ENCODE data around the gene ELOVL5.
"Not testable (repeated sequence)": the region's sequence is repeated elsewhere in the genome, so short reads cannot be mapped to it uniquely, and the experiment has no call there.

The ELOVL5 gene

DNA sequence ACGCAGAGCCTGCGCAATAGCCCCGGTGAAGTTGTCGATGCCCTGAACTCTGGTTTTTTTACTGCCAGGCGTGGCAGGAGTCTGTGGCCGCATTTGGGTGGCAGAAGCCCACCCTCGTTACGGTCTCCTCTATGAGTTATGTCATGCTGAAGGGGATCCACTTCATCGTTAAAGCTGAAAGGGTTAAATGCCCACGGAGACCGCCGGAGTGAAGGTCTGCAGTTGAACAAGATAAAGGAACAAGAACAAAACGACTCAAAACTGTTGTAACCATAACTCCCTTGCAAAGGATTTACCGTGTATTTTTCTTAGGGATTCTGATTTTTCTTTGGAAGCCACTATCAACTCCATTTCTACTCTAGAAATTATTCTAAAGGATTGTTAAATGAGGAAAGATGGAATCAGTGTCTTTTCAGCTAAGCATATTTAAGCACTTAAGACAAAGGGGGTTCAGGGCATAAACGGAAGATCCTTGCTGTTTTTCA lies 501 bp upstream of the ELOVL5 start:
- H3K36me3 ChIP-seq, result no peaks in the 10 kb centered on the region
- H3K9me3 ChIP-seq, result no peaks in the 10 kb centered on the region
- peak overlapping the region; percentile 96 to 100 for H3K27ac ChIP-seq
- H3K27me3 ChIP-seq, result no peaks in the 10 kb centered on the region
- TF ChIP-seq, protein P1, sequence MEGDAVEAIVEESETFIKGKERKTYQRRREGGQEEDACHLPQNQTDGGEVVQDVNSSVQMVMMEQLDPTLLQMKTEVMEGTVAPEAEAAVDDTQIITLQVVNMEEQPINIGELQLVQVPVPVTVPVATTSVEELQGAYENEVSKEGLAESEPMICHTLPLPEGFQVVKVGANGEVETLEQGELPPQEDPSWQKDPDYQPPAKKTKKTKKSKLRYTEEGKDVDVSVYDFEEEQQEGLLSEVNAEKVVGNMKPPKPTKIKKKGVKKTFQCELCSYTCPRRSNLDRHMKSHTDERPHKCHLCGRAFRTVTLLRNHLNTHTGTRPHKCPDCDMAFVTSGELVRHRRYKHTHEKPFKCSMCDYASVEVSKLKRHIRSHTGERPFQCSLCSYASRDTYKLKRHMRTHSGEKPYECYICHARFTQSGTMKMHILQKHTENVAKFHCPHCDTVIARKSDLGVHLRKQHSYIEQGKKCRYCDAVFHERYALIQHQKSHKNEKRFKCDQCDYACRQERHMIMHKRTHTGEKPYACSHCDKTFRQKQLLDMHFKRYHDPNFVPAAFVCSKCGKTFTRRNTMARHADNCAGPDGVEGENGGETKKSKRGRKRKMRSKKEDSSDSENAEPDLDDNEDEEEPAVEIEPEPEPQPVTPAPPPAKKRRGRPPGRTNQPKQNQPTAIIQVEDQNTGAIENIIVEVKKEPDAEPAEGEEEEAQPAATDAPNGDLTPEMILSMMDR (IDR thresholded peaks at IDR 0.05), result no peak
- H3K4me1 ChIP-seq, result peaks cover 0 to 28% (median 12%) of the 10 kb centered on the region in 4 donors
- intact Hi-C loops (cut with DNase I; ENCODE audit: low total_unique reads), result no loop called here
- DNase-seq, result no peak
- H3K4me3 ChIP-seq, result peak overlapping the region; percentile 94 to 100

DNA sequence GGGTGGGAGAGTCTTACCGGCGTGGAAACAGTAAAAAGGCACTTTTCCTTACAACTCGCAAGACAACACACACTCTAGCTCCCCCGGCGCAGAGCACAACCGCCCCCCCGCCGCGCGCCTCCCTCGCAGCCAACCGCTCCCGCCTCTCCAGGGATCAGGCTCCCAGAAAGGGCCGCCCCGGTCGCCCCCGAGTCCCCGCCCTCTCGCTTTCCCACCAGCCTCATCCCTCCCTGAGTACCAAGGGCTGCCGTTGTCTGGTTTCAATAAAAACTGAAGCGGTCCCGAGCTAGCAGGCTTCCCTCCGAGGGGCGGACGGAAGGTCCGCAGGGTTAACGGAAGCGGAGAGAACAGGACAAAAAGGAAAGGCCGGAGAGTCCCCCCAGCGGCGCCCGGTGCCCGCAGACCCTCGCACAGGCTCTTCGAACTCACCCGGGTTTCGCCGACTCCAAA lies 804 bp downstream of the ELOVL5 start:
- no peaks in the 10 kb centered on the region for H3K9me3 ChIP-seq
- H3K4me1 ChIP-seq, result peaks cover 0 to 31% (median 13%) of the 10 kb centered on the region in 4 donors
- H3K27ac ChIP-seq, result peak overlapping the region; percentile 96 to 100
- no peaks in the 10 kb centered on the region for H3K36me3 ChIP-seq
- intact Hi-C loops (cut with DNase I; ENCODE audit: low total_unique reads), result no loop called here
- DNase-seq, result peak; percentile 62 to 84
- H3K27me3 ChIP-seq, result no peaks in the 10 kb centered on the region
- TF ChIP-seq, protein P1 (IDR thresholded peaks at IDR 0.05), result no peak
- peak overlapping the region; percentile 94 to 100 for H3K4me3 ChIP-seq

DNA sequence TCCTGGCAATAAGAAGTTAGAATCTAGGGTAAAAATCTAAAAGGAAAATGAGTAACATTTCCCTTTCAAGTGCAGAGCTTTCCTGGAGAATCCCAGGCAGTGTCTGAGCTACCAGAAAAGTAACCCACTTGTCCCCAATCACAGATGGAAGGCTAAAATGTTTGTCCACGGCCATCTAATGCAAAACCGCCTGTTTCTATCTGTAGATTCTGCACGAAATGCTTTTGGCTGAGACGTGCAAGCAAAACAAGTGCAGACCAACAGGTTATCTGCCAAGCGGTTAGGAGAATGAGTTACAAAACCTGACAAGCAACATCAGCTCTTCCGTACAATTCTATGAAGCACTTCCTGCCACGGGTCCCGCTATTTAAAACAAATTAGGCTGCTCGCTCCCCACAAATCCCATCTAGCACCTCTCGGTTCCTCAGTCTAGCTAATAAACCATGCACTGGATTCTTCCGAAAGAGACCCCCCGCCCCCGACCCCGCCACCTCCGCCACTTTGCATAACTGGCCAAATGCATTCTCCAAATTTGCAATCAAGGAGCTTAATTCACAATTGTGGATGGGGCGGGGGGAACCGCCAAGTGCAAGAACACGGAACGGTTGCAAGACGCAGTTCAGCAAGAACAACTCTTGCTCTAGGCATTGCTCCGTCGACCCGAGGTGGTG lies 1.4 kb downstream of the ELOVL5 start:
- intact Hi-C loops (cut with DNase I; ENCODE audit: low total_unique reads), result no loop called here
- no peak for DNase-seq
- H3K36me3 ChIP-seq, result no peaks in the 10 kb centered on the region

DNA sequence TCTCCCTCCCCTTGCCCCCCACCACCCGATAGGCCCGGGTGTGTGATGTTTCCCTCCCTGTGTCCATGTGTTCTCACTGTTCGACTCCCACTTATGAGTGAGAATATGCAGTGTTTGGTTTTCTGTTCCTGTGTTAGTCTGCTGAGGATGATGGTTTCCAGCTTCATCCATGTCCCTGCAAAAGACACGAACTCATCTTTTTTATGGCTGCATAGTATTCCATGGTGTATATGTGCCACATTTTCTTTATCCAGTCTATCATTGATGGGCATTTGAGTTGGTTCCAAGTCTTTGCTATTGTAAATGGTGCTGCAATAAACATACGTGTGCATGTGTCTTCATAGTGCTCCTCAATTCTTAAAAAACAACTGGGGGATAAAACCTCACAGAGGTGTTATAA lies 2.7 kb downstream of the ELOVL5 start:
- H3K4me3 ChIP-seq; H3K36me3 ChIP-seq; DNase-seq; H3K27me3 ChIP-seq; intact Hi-C loops (cut with DNase I; ENCODE audit: low total_unique reads); H3K9me3 ChIP-seq; H3K27ac ChIP-seq: not testable (repeated sequence)
- H3K4me1 ChIP-seq, result peaks cover 0 to 41% (median 19%) of the 10 kb centered on the region in 4 donors

More for the DNA sequence above, 1.4 kb downstream of the ELOVL5 start:
- peaks cover 0 to 34% (median 16%) of the 10 kb centered on the region in 4 donors for H3K4me1 ChIP-seq
- H3K4me3 ChIP-seq, result peak overlapping the region; percentile 94 to 100
- peak overlapping the region; percentile 96 to 100 for H3K27ac ChIP-seq
- TF ChIP-seq, protein P1 (IDR thresholded peaks at IDR 0.05), result no peak
- no peaks in the 10 kb centered on the region for H3K27me3 ChIP-seq
- H3K9me3 ChIP-seq, result no peaks in the 10 kb centered on the region

DNA sequence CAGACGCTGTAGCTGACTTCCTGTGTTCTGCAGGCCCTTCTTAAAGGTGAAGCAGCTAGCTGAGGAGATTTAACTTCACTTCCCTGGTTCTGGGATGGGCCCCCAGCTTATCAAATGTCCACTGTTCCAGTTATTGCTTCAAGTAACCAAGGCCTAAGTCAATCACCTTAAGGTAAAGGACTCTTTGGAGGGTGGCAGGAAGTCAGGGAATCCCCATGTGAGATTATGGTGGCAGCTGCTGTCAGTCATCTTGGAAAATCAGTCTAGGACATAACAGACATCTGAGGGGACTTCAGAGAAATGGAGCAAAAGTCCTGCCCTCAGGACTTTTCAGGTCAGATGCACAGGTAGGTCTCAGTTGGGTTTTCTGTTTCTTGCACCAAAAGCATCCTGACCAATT lies 3.8 kb downstream of the ELOVL5 start:
- Histone ChIP-seq H3K9me3 (no peaks in the 10 kb centered on the region), H3K4me1 (peaks cover 0 to 39% (median 19%) of the 10 kb centered on the region in 4 donors), H3K4me3 (no peak overlapping the region), H3K27ac (no peak overlapping the region), H3K36me3 (no peaks in the 10 kb centered on the region), H3K27me3 (no peaks in the 10 kb centered on the region)
- DNase-seq, result no peak
- TF ChIP-seq, protein P1 (IDR thresholded peaks at IDR 0.05), result no peak
- intact Hi-C loops (cut with DNase I; ENCODE audit: low total_unique reads), result no loop called here

DNA sequence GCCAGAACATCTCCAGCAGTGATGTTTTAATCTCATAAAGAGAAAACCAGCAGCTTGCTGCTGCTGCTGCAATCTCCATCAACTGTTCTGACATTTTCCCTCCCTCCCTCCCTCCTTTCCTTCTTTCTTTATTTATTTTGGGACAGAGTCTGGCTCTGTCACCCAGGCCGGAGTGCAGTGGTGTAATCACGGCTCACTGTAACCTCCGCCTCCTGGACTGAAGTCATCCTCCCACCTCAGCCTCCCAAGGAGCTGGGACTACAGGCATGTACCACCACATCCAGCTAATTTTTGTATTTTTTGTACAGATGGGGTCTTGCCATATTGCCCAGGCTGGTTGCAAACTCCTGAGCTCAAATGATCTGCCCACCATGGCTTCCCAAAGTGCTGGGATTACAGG lies 5.7 kb downstream of the ELOVL5 start:
- Histone ChIP-seq H3K27me3 (no peaks in the 10 kb centered on the region), H3K4me3 (no peak overlapping the region), H3K36me3 (no peaks in the 10 kb centered on the region), H3K9me3 (no peaks in the 10 kb centered on the region), H3K27ac (no peak overlapping the region), H3K4me1 (peaks cover 0 to 31% (median 19%) of the 10 kb centered on the region in 4 donors)
- DNase-seq, result no peak
- intact Hi-C loops (cut with DNase I; ENCODE audit: low total_unique reads), result no loop called here
- TF ChIP-seq, protein P1 (IDR thresholded peaks at IDR 0.05), result no peak

Measured in tibial artery (tissue), 4 donors.